K562 (cell line): ENCODE results near the gene THRSP.
A peak's percentile ranks its signal among the peaks of the same experiment; 100 is the strongest.

ENCODE experiments used
- GABPB1 ChIP-seq: sonication (generic); formaldehyde crosslinking; IDR thresholded peaks from 2 replicates; pipeline ENCODE4 v1.8.0; 2022; ENCODE audit warnings: mild to moderate bottlenecking, missing genetic modification reagents
- ZNF551 ChIP-seq: fragments of 250-450 bp; sonication (Bioruptor Pico); IDR thresholded peaks from 2 replicates; pipeline ENCODE4 v1.5.0; 2021; ENCODE audit warnings: mild to moderate bottlenecking, moderate library complexity
- TF ChIP-seq, protein P1 (sequence below): sonication (generic); formaldehyde crosslinking; IDR thresholded peaks from 2 replicates; pipeline ENCODE4 v1.8.1; 2023; ENCODE audit warnings: mild to moderate bottlenecking, missing genetic modification reagents, moderate library complexity
- TF ChIP-seq, protein P2 (sequence below), 3 experiments: IDR thresholded peaks in 2 of 3; conservative IDR thresholded peaks in 1 of 3; 2 replicates each; pipeline ENCODE4 v1.5.1; 2011 to 2012; ENCODE audit warnings: low read length in 3 of 3, mild to moderate bottlenecking in 3 of 3, control low read depth in 2 of 3, improper control_type of control experiment in 1 of 3, inconsistent platforms in 1 of 3, low read depth in 1 of 3, mixed read lengths in 1 of 3, moderate library complexity in 1 of 3; ENCODE audit not compliant: insufficient read depth in 2 of 3

DNA sequence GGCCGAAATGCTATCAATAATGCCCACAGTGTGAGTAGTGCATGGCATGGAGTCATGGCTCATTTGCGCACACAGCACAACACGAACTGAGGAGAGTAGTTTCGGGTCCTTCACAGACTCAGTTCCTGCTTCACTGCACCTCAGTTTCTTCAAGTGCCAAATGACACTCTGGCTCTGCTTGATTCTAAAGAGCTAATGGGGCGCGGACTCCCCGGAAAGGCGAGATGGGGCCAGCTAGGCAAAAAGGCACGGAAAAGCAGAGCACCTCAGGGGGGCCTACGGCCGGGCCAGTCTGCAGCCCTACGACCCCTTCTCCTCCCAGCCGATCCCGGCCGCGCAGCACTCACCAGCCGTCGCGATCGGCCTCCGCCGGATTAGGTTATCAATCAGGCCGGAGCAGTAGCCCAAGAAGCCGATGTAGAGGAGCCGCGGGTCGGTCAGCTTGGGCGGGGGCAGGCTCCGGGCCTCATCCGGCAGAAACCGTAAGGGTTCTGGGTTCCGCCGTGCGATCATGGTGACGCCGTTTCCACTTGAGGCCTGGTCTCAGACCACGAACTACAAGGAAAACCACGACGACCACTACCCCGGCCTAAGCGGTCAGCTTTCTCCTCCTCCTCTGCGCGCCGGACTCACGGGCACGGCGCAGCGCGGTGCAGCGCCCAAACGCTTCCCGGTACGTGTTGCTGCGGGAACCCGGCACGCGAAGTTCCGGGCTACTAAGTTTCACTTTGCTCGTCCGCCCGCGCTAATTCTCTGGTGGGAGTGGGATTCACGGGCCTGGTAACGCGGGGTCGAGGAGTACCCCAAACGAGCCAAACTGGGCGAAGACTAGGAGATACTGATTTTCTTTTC, 15.8 kb downstream of the THRSP start, which contains the start of gene NDUFC2:
- TF ChIP-seq ZNF551 (CRISPR knock-in tag), result no peak
- TF ChIP-seq GABPB1 (CRISPR knock-in tag), result peak; percentile 96
- TF ChIP-seq, protein P1, sequence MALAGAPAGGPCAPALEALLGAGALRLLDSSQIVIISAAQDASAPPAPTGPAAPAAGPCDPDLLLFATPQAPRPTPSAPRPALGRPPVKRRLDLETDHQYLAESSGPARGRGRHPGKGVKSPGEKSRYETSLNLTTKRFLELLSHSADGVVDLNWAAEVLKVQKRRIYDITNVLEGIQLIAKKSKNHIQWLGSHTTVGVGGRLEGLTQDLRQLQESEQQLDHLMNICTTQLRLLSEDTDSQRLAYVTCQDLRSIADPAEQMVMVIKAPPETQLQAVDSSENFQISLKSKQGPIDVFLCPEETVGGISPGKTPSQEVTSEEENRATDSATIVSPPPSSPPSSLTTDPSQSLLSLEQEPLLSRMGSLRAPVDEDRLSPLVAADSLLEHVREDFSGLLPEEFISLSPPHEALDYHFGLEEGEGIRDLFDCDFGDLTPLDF, result no peak
- TF ChIP-seq, protein P2, sequence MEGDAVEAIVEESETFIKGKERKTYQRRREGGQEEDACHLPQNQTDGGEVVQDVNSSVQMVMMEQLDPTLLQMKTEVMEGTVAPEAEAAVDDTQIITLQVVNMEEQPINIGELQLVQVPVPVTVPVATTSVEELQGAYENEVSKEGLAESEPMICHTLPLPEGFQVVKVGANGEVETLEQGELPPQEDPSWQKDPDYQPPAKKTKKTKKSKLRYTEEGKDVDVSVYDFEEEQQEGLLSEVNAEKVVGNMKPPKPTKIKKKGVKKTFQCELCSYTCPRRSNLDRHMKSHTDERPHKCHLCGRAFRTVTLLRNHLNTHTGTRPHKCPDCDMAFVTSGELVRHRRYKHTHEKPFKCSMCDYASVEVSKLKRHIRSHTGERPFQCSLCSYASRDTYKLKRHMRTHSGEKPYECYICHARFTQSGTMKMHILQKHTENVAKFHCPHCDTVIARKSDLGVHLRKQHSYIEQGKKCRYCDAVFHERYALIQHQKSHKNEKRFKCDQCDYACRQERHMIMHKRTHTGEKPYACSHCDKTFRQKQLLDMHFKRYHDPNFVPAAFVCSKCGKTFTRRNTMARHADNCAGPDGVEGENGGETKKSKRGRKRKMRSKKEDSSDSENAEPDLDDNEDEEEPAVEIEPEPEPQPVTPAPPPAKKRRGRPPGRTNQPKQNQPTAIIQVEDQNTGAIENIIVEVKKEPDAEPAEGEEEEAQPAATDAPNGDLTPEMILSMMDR (IDR thresholded peaks at IDR 0.05 in 2 of 3, conservative IDR thresholded peaks at IDR 0.05 in 1 of 3; ENCODE audit: insufficient read depth in 2 of 3, low read depth in 1 of 3, low read length in 3 of 3), result 0 out of 6 replicates have a peak, but pooled peaks of 1 of the 3 experiments have one; percentile 1
